CD4-positive, alpha-beta T cell treated with Interleukin-17A for 4 hours (primary cell): ENCODE results near the gene MACROD1.

ENCODE experiments used
- DNase-seq: peaks from one replicate; pipeline ENCODE4 v3.0.0-alpha.2; 2020; ENCODE audit warnings: mixed read lengths

MACROD1 gene

GRCh38 chr11:64090806-64091516 lies 75.0 kb downstream of the MACROD1 start:
- DNase-seq = no peak

DNA sequence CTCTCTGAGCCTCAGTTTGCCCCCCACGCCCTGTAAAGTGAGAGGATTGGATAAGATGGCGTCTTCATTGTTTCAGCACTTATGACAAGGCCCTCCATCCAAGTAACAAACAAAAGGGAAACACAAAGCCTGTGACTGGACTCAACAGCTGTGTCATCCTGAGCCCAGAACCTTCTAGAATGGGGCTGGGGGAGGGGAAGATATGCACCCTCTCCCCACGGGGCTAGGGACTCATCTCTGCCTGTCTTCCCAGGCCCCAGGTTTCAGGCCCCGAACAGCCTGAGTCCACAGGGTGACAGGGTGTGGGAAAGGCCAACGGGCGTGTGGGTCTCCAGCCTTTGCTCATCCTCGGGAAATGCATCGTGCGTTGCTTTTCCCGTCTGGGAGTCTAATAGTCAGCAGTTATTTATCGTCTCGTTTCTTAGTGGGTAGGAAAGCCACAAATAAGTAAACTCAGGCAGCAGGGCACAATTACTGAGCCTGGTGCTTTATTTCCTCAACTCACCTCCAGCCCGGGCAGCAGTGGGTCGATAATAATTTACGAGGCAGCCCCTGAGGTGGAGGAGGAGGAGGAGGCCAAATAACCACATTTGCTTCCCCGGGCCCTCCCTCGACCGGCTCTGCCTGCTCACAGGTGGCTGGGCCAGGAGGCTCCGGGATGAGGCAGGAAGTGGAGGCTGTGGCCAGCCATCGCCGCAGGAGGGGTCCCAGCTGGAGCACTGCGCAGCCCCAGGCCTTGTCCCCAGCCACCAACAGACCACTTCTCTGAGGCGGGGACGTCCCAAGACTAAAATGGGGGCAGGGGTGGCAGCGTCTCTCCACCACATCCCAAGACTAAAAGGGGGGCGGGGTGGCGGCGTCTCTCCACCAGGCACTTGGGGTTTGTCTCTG lies 75.8 kb downstream of the MACROD1 start:
- no peak for DNase-seq

- DNase-seq = no peak
Observed at GRCh38 chr11:64089493-64089892, 76.4 kb downstream of the MACROD1 start.

DNA sequence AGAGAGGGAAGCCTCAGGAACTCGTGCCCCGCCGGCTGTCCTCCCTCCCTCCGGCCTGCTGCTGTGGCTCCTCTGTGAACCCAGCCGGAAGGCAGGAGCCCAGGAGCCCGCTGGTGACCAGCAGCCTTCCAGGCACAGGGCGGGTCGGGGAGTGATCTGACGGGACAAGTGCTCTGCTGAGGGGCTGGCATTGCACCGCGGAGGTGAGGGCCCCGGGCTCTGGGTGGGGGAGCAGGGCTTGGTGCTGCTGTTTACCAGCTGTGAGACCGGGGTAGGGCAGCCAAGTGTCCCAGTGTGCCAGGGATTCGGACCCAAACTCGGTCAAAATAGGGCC lies 76.9 kb downstream of the MACROD1 start:
- DNase-seq = no peak

- no peak for DNase-seq
Observed at GRCh38 chr11:64088162-64089026, 77.5 kb downstream of the MACROD1 start.

DNA sequence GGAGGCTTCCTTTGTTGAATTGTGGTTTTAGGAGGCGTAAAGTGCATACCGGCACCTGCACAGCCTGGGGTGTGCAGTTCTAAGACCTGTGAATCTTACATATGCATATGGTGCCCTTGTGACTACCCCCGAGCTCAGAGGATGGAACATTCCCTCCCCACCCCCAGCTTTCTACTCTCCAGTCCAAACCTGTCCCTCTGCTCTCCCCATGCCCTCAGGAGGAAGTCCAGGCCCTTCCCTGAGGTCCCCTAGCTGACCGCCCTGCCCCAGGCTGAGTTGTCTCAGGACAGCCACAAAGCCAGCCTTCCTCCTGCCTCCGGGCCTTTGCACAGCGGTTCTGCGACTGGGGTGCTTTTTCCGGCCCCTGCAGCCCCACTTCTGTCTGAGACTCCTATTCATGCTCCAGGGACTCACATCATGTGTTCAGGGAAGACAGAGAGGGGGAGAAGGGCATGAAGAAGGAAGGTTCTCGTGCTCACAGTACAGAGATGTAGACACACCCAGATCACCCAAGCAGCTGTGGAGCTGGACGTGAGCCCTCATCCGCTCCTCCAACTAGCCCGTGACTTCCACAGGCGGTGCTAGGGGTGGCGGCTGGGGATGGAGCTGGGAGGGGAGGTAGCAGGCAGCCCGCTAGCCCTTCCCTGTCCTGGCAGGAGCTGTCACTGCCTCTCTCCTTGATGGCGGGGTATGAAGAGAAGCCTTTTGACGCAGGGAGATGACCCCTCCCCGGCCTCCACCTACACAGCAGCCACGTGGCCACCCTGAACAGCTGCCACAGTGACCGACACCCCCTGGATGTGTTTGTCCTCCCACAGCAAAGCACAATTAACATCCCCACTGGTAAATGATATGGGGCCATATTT lies 79.4 kb downstream of the MACROD1 start:
- DNase-seq = no peak

GRCh38 chr11:64085906-64086257 lies 80.0 kb downstream of the MACROD1 start:
- DNase-seq = no peak

GRCh38 chr11:64084951-64085710 lies 80.8 kb downstream of the MACROD1 start:
- no peak for DNase-seq

- no peak for DNase-seq
Observed at GRCh38 chr11:64084146-64084950, 81.6 kb downstream of the MACROD1 start.

DNA sequence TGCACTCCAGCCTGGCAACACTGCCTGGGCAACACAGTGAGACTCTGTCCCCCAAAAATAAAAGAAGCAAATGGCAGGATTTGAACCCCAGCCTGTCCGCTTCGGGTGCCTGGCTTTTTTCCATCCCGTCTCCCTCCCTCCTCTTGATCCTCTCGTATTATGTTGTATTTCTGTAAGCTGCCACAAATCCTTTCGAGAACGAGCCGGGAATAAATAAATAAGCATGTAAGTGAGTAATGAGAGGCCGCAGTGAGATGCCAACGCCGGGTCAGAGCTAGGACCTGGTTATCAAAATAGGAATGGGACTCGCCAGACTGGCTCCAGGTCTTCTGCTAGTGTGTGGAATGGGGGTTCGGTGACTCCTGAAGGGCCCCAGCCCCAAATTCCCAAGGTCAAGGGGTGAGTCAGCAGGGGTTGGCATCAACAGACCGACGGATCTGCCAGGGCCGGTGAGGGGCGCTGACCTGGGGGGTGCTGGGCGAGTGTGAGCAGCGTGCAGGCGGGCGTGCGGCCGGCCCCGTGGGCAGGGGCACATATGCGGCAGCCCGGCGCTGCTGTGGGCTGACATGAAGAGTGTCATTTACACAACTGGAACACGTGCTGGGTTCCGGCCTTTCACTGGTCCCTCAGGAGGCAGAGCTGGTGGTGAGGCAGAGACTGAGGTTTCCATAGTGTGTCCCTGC lies 82.4 kb downstream of the MACROD1 start:
- DNase-seq = no peak

DNA sequence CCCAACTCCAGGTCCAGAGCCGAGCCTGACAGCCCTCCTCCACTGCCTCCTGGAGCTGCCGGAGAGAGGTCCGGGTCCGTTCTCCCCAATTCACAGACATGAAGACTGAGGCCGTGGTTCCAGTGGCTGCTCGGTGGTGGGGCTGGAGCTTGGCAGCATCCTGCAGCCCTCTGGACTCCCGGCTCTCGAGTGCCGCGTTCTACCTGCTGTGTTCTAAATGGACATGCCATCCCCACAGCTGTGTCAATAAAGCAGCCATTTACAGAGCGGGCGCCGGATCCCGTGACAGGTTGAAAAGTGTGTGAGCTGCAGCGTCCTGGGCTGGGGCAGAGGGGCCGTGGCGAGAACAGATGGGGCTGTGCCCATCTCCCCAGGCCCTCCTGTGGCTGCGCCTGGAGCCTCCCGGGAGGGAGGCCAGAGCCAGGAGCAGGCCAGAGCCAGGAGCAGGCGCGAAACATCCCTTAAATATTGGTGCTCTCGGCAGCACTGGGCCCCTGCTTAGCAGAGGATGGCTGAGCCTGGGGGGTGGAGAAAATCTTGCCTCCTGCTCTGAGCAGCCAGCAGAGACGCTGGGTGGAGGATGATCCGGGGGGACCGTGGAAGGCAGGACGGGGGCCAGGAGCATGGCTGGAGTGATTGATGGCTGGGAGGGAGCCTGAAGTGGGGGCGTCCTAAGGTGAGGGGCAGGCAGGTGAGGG lies 84.0 kb downstream of the MACROD1 start:
- DNase-seq = no peak

GRCh38 chr11:64080390-64080789 lies 85.5 kb downstream of the MACROD1 start:
- DNase-seq = no peak

- no peak for DNase-seq
Observed at GRCh38 chr11:64078905-64079304, 87.0 kb downstream of the MACROD1 start.

- no peak for DNase-seq
Observed at GRCh38 chr11:64078284-64078683, 87.6 kb downstream of the MACROD1 start.

DNA sequence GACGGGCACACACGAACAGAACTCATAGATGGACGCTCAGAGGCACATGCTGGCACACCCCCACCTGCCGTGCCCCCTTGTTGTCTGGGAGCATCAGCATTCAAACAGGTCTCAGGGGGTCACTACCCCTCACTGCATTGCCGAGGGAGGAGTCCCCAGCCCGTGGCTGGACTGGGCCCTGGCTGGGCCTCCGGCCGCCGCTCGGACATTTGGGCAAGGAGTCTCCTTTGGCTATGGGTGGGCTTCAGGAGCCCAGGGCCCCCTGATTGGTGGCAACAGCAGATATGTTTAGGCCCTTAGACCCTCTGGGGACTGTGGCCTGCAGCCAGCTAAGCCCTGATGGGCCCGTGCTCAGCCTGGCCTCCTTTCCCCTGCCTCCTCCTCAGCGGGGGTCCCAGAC lies 88.3 kb downstream of the MACROD1 start:
- no peak for DNase-seq

DNA sequence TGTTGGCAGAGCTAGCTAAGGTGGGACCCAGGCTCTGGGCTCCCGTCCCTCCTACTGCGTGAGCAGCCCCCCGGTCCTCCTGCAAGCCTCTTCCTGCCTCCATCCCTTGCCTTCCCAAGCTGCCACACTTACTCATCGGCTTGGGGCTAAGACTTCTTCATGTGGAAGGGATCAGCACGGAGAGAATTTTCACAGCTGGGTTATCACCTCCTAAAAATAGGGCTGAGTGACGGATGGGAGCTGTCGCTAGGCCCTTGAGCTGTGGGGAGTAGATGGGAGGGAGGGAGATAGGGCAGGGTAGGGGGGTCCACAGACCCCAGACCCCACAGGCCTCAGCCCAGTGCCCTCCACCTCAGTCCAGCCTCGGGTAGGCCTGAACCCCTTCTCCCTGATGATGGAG lies 89.2 kb downstream of the MACROD1 start:
- no peak for DNase-seq

GRCh38 chr11:64074239-64074638 lies 91.7 kb downstream of the MACROD1 start:
- DNase-seq = peak; percentile 25

GRCh38 chr11:64073542-64073941 lies 92.4 kb downstream of the MACROD1 start:
- DNase-seq = no peak

DNA sequence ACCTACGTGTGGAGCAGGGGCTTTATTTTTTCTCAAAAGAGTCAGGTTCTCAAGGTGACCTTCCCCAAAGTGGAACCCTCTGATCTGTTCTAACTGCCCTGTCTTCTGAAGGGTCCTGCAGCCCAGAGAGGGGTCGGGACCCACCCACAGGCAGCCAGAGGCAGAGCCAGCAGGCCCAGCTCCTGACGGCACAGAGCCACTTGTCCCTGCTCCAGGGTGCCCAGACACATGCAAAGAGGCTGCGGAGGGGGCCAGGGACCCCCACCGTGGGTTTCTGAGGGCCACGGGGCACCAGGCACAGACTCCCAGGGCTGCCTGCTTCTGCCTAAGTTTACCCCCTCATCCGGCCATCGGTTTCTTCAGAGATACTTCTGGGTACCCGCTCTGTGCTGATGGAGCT lies 93.0 kb downstream of the MACROD1 start:
- DNase-seq = no peak

- no peak for DNase-seq
Observed at GRCh38 chr11:64072403-64072802, 93.5 kb downstream of the MACROD1 start.
